ENCODE results near the gene MAL. TPM values are rescaled to one million over a fixed set of nuclear protein-coding genes. Genes with fewer than 3 reads are reported as not detected.

MAL gene
- total RNA-seq, 1 experiment from 2014 or later, result 0.22 TPM

- H3K36me3 Mint-ChIP-seq, result no peaks in the 10 kb centered on the region
- TF ChIP-seq ZNF121 (CRISPR knock-in tag; IDR thresholded peaks at IDR 0.05), result peak; percentile 35; the same call in 1 of the 2 replicates
- no peak for TF ChIP-seq ZNF416 (CRISPR knock-in tag; IDR thresholded peaks at IDR 0.05)
- no peak for TF ChIP-seq ZNF317 (CRISPR knock-in tag; IDR thresholded peaks at IDR 0.05; ENCODE audit: borderline replicate concordance, low read depth)
- H3K4me1 Mint-ChIP-seq, result peaks cover 24% of the 10 kb centered on the region
- H3K4me3 Mint-ChIP-seq, result peak overlapping the region; percentile 65
- no peaks in the 10 kb centered on the region for H3K9me3 Mint-ChIP-seq
- H3K27me3 Mint-ChIP-seq (ENCODE audit: low read depth), result peaks cover 6% of the 10 kb centered on the region
- ChIA-PET POLR2A (no interaction called here), CTCF (interaction anchor here (1.4 to 5.2 kb wide), 6 partner anchors 16 to 206 kb away, joined by 3 to 66 read pairs (median 20); partner anchors contain the start of gene TEKT4)
- ATAC-seq (peak; percentile 7), DNase-seq (ENCODE audit: low spot score) (no peak)
- H3K27ac Mint-ChIP-seq, result no peak overlapping the region
Measured at GRCh38 chr2:95077530-95077825, 52.0 kb downstream of the MAL start.

- DNase-seq (ENCODE audit: low spot score), result no peak
- POLR2A ChIA-PET, result interaction anchor here (0.5 to 1.4 kb wide), 2 partner anchors 14 to 43 kb away, joined by 3 read pairs; no protein-coding TSS in a partner anchor
- Mint-ChIP-seq H3K27me3 (ENCODE audit: low read depth) (peaks cover 6% of the 10 kb centered on the region), H3K4me3 (no peak overlapping the region), H3K36me3 (no peaks in the 10 kb centered on the region), H3K4me1 (peaks cover 24% of the 10 kb centered on the region), H3K9me3 (no peaks in the 10 kb centered on the region), H3K27ac (no peak overlapping the region)
- CTCF ChIA-PET, result interaction anchor here (0.7 to 5.2 kb wide), 15 partner anchors 9 to 207 kb away, joined by 3 to 66 read pairs (median 9); partner anchors contain the start of genes MRPS5, PROM2 and TEKT4
- ATAC-seq, result no peak
- TF ChIP-seq USF2 (CRISPR knock-in tag; IDR thresholded peaks at IDR 0.05), result no peak
Measured at GRCh38 chr2:95077861-95078603, 52.5 kb downstream of the MAL start.

- H3K4me1 Mint-ChIP-seq, result peaks cover 24% of the 10 kb centered on the region
- POLR2A ChIA-PET, result interaction anchor here (0.7 to 1.4 kb wide), 2 partner anchors 42 to 197 kb away, joined by 3 to 6 read pairs; no protein-coding TSS in a partner anchor
- H3K36me3 Mint-ChIP-seq, result peaks cover 3% of the 10 kb centered on the region
- H3K27me3 Mint-ChIP-seq (ENCODE audit: low read depth), result peaks cover 6% of the 10 kb centered on the region
- no peak overlapping the region; the same call in 1 of the 2 replicates for H3K4me3 Mint-ChIP-seq
- no peak for DNase-seq (ENCODE audit: low spot score)
- CTCF ChIA-PET, result interaction anchor here (0.6 to 5.2 kb wide), 34 partner anchors 8 to 930 kb away, joined by 3 to 66 read pairs (median 4); partner anchors contain the start of genes MRPS5, TEKT4 and ZNF514
- H3K9me3 Mint-ChIP-seq, result peaks cover 3% of the 10 kb centered on the region
- TF ChIP-seq NFE2L1 (CRISPR knock-in tag; IDR thresholded peaks at IDR 0.05) (no peak), PRDM15 (CRISPR knock-in tag; IDR thresholded peaks at IDR 0.05) (no peak), ZNF281 (CRISPR knock-in tag; IDR thresholded peaks at IDR 0.05) (no peak), TEAD4 (CRISPR knock-in tag; IDR thresholded peaks at IDR 0.05) (no peak), NR3C1 (CRISPR knock-in tag; conservative IDR thresholded peaks at IDR 0.05; ENCODE audit: low read depth) (no peak), FOXK1 (CRISPR knock-in tag; IDR thresholded peaks at IDR 0.05) (no peak), AR (CRISPR knock-in tag; IDR thresholded peaks at IDR 0.05) (no peak), ZNF219 (CRISPR knock-in tag; IDR thresholded peaks at IDR 0.05; ENCODE audit: borderline replicate concordance) (no peak)
- ATAC-seq, result peak; percentile 31
- H3K27ac Mint-ChIP-seq, result no peak overlapping the region
Measured at GRCh38 chr2:95079199-95079683, 53.7 kb downstream of the MAL start.
